Ovary (tissue), 9 donors: ENCODE data around the gene FNDC11. TPM values are rescaled to one million over a fixed set of nuclear protein-coding genes. Genes with fewer than 3 reads are reported as not detected.

Experiments used
- DNase-seq, 5 donors: peaks; one replicate each; pipeline ENCODE4 v3.0.0-alpha.2; 2019 to 2020
- H3K27ac ChIP-seq, 2 donors: fragments of 200-600 bp; one replicate each; pipeline versions ENCODE4 v1.5.1 to v1.8.0; 2019 to 2022
- H3K27me3 ChIP-seq: fragments of 200-600 bp; one replicate; pipeline ENCODE4 v1.8.0; 2022
- H3K36me3 ChIP-seq: fragments of 200-600 bp; sonication (generic); one replicate; pipeline ENCODE4 v1.5.1; 2019
- H3K4me1 ChIP-seq: one replicate; pipeline ENCODE4 v1.8.1; 2013; ENCODE audit warnings: mild to moderate bottlenecking, moderate library complexity; ENCODE audit not compliant: insufficient read depth
- H3K4me3 ChIP-seq: fragments of 200-600 bp; sonication (generic); one replicate; pipeline ENCODE4 v1.5.1; 2017
- H3K9me3 ChIP-seq, 2 donors: fragments of 200-600 bp in 1 of 2; sonication (generic) in 1 of 2; one replicate each; pipeline versions ENCODE4 v1.5.1 to v1.8.1; 2013 to 2019; ENCODE audit warnings: mild to moderate bottlenecking in 1 of 2, moderate library complexity in 1 of 2
- EP300 ChIP-seq: sonication (generic); formaldehyde crosslinking; IDR thresholded peaks from one replicate; pipeline ENCODE4 v1.6.1; 2017; ENCODE audit warnings: antibody characterized with exemption
- POLR2A ChIP-seq: fragments of 450-650 bp; IDR thresholded peaks from one replicate; pipeline ENCODE4 v1.6.1; 2017; ENCODE audit warnings: antibody characterized with exemption, mild to moderate bottlenecking, moderate library complexity
- WGBS, 3 donors: extraction: QIAGEN DNeasy Blood & Tissue Kit in 1 of 3; methylation state at CpG; one replicate each; pipeline versions ENCODE4 v1.1.5 to v1.1.7; 2013 to 2017; 5-methylcytosine and 5-hydroxymethylcytosine counted together
- intact Hi-C, 4 donors: fragments of 100-400 bp; cut with DNase I; formaldehyde crosslinking; loops; one replicate each; pipeline versions ENCODE4 v1.11.0 to v1.15.1; 2022 to 2023
- polyA plus RNA-seq, 2 donors: library from polyadenylated mRNA; stranded (reverse); fragments of 200-250 nt in 1 of 2; fragments of 350-450 nt in 1 of 2; fragmentation: Illumina TruSeq in 1 of 2; extraction: RNeasy Lipid Tissue Mini Kit (QIAGEN cat#74804) in 1 of 2; gene quantifications; one replicate each; pipeline ENCODE4 v1.2.3, GENCODE V29; 2013 to 2014
- total RNA-seq, 7 donors: library from RNA; depleted of rRNA in 2 of 7; stranded (reverse); fragments of >200 nt in 2 of 7; fragmentation: NEBNext Ultra II Directional in 3 of 7; extraction: Animal tissue kit (Norgen Biotek cat#: 25700) in 3 of 7; gene quantifications; one replicate each; pipeline versions ENCODE4 v1.1.0 to v1.2.4, GENCODE V29; 2016 to 2023
- TF ChIP-seq, protein P1 (sequence below), 3 donors: fragments of 450-650 bp in 2 of 3; fragments of 200-600 bp in 1 of 3; IDR thresholded peaks; one replicate each; pipeline versions ENCODE4 v1.5.1 to v1.8.0; 2016 to 2022; ENCODE audit warnings: antibody characterized with exemption in 3 of 3, mild to moderate bottlenecking in 1 of 3
- donor health status: DM: no; HTN: no; CAD: no; lungs with moderate emphysema.
- donor health status: DM: no; HTN: no; CAD: no.
- donor health status: Bipolar disorder and iron deficiency.
- donor health status: DM: yes; HTN: yes; CAD: no.
- donor health status: DM: no; HTN: no; CAD: no.
- donor health status: DM: yes; HTN: yes; CAD: no.

Gene FNDC11
- total and polyA plus RNA-seq, 9 donors = 0.10 to 5.5 (median 0.35) TPM; not detected in 2

DNA sequence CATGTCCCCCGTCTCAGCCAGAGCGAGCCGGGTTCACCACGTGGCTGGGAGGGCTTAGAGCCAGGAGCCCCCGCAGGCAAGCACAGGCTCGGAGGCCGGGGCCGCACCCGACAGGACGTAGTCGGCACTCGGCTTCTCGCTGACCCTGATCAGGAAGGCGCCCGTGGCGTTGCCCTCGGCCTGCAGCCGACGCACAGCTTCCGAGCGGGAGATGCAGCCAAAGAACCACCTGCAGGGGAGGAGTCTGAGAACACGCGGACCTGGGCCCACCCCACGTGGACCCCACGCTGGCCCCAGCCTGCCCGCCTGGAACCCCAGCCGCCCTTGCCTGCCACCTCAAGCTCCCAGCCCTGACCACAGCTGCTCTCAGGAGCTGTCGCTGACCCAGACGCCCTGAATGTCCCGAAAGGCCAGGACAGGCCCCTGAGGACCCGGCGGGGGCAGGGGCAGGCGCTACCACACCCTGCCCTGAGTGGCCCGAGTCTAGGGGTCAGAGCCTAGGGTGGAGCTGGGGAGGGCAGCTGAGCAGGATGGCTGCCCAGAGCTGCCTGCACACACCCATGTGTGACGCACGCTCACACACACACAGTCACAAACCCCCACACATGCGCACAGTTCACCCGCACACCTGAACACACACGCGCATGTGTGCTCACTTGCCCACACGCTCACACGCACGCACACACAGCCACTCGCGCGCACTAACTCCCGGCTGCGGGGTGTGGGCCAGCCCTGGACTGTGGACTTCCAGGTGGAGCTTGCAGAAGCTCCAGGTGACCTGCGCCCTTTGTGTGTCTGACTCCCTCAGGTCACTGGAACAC is 18.9 kb upstream of the FNDC11 start:
- no peaks in the 10 kb centered on the region for H3K27me3 ChIP-seq
- TF ChIP-seq, protein P1, sequence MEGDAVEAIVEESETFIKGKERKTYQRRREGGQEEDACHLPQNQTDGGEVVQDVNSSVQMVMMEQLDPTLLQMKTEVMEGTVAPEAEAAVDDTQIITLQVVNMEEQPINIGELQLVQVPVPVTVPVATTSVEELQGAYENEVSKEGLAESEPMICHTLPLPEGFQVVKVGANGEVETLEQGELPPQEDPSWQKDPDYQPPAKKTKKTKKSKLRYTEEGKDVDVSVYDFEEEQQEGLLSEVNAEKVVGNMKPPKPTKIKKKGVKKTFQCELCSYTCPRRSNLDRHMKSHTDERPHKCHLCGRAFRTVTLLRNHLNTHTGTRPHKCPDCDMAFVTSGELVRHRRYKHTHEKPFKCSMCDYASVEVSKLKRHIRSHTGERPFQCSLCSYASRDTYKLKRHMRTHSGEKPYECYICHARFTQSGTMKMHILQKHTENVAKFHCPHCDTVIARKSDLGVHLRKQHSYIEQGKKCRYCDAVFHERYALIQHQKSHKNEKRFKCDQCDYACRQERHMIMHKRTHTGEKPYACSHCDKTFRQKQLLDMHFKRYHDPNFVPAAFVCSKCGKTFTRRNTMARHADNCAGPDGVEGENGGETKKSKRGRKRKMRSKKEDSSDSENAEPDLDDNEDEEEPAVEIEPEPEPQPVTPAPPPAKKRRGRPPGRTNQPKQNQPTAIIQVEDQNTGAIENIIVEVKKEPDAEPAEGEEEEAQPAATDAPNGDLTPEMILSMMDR (IDR thresholded peaks at IDR 0.05) = no peak
- TF ChIP-seq EP300 = no peak
- H3K4me1 ChIP-seq = peaks cover 2% of the 10 kb centered on the region
- DNase-seq = no peak
- no peak overlapping the region for H3K4me3 ChIP-seq
- no peaks in the 10 kb centered on the region for H3K9me3 ChIP-seq
- 26 to 42% (median 28%) methylated on average over 40 to 49 of the region's 49 CpGs for WGBS, 3 donors
- intact Hi-C loops = loop anchor here (5.0 to 10.0 kb wide), 5 partner anchors 110 to 442 kb away; partner anchors contain the start of genes ABHD16B (in 2 of the 4) and SAMD10 (in 1 of the 4)
- H3K27ac ChIP-seq = no peak overlapping the region
- H3K36me3 ChIP-seq = no peaks in the 10 kb centered on the region

DNA sequence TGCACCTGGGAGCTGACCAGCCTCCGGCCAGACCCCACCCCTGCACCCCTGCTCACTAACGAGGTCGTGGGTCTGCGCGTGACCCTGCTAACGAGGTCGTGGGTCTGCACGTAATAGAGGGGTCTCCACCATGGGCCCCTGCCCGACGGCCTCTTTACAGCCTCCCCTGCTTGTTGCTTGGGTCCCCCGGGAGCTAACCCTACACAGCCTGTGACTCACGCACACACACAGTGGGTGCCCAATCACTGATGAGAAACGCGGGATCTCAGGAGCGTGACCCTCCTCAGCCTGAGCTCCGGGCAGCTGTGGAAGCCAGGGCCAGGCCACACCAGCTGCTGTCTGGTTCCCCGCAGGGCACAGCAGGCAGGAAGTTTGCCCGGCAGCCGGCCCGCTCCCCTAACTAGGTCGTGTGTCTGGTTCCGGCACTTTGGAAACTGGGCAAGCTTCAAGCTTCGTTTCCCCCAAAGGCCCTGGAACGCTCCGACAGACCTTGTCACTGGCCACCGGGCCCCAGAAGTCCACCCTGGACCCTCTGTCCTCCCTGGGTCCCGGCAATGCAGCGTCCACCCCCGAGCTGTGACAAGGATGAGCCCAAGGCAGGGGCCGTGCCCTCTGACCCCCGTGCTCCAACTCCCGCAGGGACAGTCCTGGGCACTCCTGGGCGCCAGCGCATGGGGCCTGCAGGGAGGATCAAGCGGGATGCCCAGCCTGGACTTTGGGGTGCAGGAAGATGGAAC is 17.6 kb upstream of the FNDC11 start:
- Histone ChIP-seq H3K4me1 (peaks cover 2% of the 10 kb centered on the region), H3K27me3 (no peaks in the 10 kb centered on the region), H3K36me3 (no peaks in the 10 kb centered on the region), H3K9me3 (no peaks in the 10 kb centered on the region), H3K27ac (no peak overlapping the region), H3K4me3 (peak overlapping the region; percentile 0)
- WGBS, 3 donors = 33 to 56% (median 47%) methylated on average over 32 to 35 of the region's 35 CpGs
- intact Hi-C loops = loop anchor here (5.0 to 10.0 kb wide), 5 partner anchors 108 to 441 kb away; partner anchors contain the start of genes ABHD16B (in 2 of the 4) and SAMD10 (in 1 of the 4)
- TF ChIP-seq, protein P1 (IDR thresholded peaks at IDR 0.05) = no peak
- no peak for TF ChIP-seq EP300
- TF ChIP-seq POLR2A = no peak
- peak in 1 of 5 donors; percentile 26 for DNase-seq

DNA sequence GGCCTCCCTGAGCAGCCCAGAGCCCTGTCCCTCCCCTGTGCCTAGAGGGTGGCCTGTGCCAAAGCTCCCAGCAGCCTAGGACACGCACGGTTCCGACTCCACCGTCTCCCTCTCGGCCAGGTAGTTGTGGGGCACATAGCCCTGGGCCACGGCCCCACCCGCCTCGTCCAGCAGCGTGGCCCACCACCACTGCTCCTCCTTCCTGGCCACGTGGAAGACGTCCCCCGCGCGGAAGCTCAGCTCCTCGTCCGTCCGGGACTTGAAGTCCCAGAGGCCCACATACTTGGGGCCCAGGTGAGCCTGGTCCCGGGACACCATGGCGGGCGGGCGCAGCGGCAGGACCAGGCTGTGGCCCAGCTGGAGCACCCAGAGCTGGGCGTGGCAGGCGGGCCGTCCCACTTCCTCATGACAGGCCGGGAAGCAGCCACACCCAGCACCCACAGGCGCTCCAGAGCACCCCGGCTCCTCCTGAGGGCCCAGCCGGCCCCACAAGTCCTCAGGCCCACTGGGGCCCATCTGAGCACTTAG is 16.9 kb upstream of the FNDC11 start, which contains the start of gene PTK6:
TSS of gene PTK6 (minus strand) at position 380 of the 528 bp plus-strand sequence. CDS start at position 318, 62 bp downstream.
- H3K4me1 ChIP-seq = peaks cover 2% of the 10 kb centered on the region
- intact Hi-C loops = loop anchor here (5.0 to 10.0 kb wide), 5 partner anchors 108 to 440 kb away; partner anchors contain the start of genes ABHD16B (in 2 of the 4) and SAMD10 (in 1 of the 4)
- DNase-seq = peak in 1 of 5 donors; percentile 29
- no peak for TF ChIP-seq EP300
- TF ChIP-seq, protein P1 (IDR thresholded peaks at IDR 0.05) = no peak
- no peak for TF ChIP-seq POLR2A
- H3K4me3 ChIP-seq = peak within 1 kb of the TSS; percentile 0
- no peaks in the 10 kb centered on the region for H3K27me3 ChIP-seq
- no peak within 1 kb of the TSS for H3K27ac ChIP-seq
- whole genome bisulfite sequencing, 3 donors = 73 to 82% (median 79%) methylated on average over 22 to 29 of the region's 29 CpGs
- no peaks in the 10 kb centered on the region for H3K36me3 ChIP-seq
- H3K9me3 ChIP-seq = no peaks in the 10 kb centered on the region
